ENCODE results near the gene XXYLT1.

GRCh38 chr3:195078891-195079440, 192.0 kb downstream of the XXYLT1 start:
- TF ChIP-seq, protein P1, sequence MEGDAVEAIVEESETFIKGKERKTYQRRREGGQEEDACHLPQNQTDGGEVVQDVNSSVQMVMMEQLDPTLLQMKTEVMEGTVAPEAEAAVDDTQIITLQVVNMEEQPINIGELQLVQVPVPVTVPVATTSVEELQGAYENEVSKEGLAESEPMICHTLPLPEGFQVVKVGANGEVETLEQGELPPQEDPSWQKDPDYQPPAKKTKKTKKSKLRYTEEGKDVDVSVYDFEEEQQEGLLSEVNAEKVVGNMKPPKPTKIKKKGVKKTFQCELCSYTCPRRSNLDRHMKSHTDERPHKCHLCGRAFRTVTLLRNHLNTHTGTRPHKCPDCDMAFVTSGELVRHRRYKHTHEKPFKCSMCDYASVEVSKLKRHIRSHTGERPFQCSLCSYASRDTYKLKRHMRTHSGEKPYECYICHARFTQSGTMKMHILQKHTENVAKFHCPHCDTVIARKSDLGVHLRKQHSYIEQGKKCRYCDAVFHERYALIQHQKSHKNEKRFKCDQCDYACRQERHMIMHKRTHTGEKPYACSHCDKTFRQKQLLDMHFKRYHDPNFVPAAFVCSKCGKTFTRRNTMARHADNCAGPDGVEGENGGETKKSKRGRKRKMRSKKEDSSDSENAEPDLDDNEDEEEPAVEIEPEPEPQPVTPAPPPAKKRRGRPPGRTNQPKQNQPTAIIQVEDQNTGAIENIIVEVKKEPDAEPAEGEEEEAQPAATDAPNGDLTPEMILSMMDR (IDR thresholded peaks at IDR 0.05) = no peak
- TF ChIP-seq POLR2A (IDR thresholded peaks at IDR 0.05) = no peak
